Measurements from ENCODE around the gene RNF217. TPM values are rescaled to one million over a fixed set of nuclear protein-coding genes. Genes with fewer than 3 reads are reported as not detected.
"Not testable (repeated sequence)": the region's sequence is repeated elsewhere in the genome, so short reads cannot be mapped to it uniquely, and the experiment has no call there.

Gene RNF217
- total RNA-seq, 1 donor from 2014 or later = 51.5 TPM

DNA sequence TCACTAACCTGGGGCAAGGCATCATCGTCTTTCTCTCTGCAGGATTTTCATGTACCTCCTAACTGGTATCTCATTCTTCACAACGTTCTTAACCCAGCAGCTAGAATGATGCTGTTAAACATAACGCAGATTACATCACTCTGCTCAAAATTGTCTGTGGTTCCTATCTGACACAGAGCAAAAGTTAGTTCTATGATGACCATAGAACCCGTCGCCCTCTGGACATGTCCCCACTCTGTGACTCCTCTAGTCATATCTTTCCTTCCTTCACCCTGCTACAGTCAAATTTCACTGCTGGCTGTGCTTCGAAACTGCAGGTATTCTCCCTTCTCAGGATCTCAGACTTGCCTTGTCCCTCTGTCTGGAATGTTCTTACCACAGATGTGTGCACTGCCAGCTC lies 103.9 kb downstream of the RNF217 start:
- H3K4me3 Mint-ChIP-seq (ENCODE audit: unreplicated experiment) = no peak overlapping the region
- no peaks in the 10 kb centered on the region for H3K4me1 Mint-ChIP-seq (ENCODE audit: low read depth)
- H3K27ac Mint-ChIP-seq (ENCODE audit: unreplicated experiment) = no peak overlapping the region
- no peaks in the 10 kb centered on the region for H3K9me3 Mint-ChIP-seq (ENCODE audit: low read depth)
- no peak for DNase-seq (ENCODE audit: low spot score)
- TF ChIP-seq, protein P1, sequence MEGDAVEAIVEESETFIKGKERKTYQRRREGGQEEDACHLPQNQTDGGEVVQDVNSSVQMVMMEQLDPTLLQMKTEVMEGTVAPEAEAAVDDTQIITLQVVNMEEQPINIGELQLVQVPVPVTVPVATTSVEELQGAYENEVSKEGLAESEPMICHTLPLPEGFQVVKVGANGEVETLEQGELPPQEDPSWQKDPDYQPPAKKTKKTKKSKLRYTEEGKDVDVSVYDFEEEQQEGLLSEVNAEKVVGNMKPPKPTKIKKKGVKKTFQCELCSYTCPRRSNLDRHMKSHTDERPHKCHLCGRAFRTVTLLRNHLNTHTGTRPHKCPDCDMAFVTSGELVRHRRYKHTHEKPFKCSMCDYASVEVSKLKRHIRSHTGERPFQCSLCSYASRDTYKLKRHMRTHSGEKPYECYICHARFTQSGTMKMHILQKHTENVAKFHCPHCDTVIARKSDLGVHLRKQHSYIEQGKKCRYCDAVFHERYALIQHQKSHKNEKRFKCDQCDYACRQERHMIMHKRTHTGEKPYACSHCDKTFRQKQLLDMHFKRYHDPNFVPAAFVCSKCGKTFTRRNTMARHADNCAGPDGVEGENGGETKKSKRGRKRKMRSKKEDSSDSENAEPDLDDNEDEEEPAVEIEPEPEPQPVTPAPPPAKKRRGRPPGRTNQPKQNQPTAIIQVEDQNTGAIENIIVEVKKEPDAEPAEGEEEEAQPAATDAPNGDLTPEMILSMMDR (IDR thresholded peaks at IDR 0.05) = no peak
- H3K36me3 Mint-ChIP-seq (ENCODE audit: low read depth) = peaks cover 10% of the 10 kb centered on the region
- H3K27me3 Mint-ChIP-seq (ENCODE audit: low read depth) = no peaks in the 10 kb centered on the region

DNA sequence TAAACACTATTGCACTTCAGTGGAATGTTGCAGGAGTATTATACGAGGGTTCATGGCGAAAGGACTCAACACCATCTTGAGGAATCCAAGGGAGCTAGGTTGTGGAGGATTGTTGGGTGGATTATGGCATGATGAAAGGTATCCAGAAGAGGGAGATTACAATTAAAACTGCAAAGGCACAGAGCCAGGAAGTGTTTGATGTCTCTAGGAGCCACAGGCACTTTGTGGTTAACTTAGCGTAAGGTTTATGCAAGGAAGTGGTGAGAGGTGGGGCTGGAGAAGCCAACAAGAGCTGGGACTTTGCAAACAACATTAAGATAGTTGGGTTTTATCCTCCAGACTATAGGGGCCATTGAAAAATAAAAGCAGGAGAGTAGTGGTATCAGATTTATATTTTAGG lies 104.7 kb downstream of the RNF217 start:
- Mint-ChIP-seq H3K9me3 (ENCODE audit: low read depth) (no peaks in the 10 kb centered on the region), H3K27ac (ENCODE audit: unreplicated experiment) (no peak overlapping the region), H3K4me1 (ENCODE audit: low read depth) (no peaks in the 10 kb centered on the region), H3K36me3 (ENCODE audit: low read depth) (peaks cover 10% of the 10 kb centered on the region), H3K27me3 (ENCODE audit: low read depth) (no peaks in the 10 kb centered on the region), H3K4me3 (ENCODE audit: unreplicated experiment) (no peak overlapping the region)
- TF ChIP-seq, protein P1 (IDR thresholded peaks at IDR 0.05) = no peak
- DNase-seq (ENCODE audit: low spot score) = no peak

DNA sequence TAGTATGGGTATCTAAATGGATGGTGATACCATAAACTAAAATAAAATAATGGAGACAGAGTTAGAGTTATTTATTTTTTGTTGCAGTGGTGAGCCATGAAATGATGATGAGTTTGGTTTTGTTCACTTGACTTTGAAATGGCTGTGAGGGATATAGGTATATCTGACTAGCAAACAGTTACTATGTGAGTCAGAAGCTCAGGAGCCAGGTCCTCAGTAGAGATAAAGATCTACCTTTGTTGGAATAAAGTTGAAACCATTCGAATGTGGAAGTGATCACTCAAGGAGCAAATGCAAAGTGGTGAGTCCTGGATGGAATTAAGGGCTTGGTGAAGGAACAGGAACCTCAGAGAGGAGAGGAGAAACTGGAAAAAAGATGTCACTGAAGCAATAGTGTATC lies 105.3 kb downstream of the RNF217 start:
- no peaks in the 10 kb centered on the region for H3K9me3 Mint-ChIP-seq (ENCODE audit: low read depth)
- no peak overlapping the region for H3K4me3 Mint-ChIP-seq (ENCODE audit: unreplicated experiment)
- peaks cover 10% of the 10 kb centered on the region for H3K36me3 Mint-ChIP-seq (ENCODE audit: low read depth)
- no peaks in the 10 kb centered on the region for H3K4me1 Mint-ChIP-seq (ENCODE audit: low read depth)
- DNase-seq (ENCODE audit: low spot score) = no peak
- no peak overlapping the region for H3K27ac Mint-ChIP-seq (ENCODE audit: unreplicated experiment)
- TF ChIP-seq, protein P1 (IDR thresholded peaks at IDR 0.05) = no peak
- H3K27me3 Mint-ChIP-seq (ENCODE audit: low read depth) = no peaks in the 10 kb centered on the region

DNA sequence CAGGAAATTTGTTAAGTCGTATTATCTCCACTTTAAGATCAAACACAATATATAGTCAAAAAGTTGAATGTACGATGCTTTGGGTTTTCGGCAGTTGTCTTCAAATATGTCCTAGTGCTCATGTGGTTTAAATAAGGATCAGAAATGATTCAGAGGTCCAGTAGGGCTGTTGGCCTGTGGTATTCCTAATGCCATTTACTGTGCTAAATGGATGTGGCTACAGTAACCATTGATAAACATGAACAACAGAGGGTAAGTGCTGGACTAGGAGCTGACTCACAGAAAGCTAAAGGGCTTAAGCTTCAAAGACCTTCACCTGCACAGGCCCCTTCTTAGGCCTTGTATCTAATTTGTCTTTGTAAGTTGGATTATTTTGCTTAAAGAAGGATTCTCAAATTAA lies 110.8 kb downstream of the RNF217 start:
- TF ChIP-seq, protein P1 (IDR thresholded peaks at IDR 0.05) = no peak
- Mint-ChIP-seq H3K27me3 (ENCODE audit: low read depth) (no peaks in the 10 kb centered on the region), H3K4me1 (ENCODE audit: low read depth) (peaks cover 15% of the 10 kb centered on the region), H3K4me3 (ENCODE audit: unreplicated experiment) (no peak overlapping the region), H3K9me3 (ENCODE audit: low read depth) (no peaks in the 10 kb centered on the region), H3K27ac (ENCODE audit: unreplicated experiment) (no peak overlapping the region), H3K36me3 (ENCODE audit: low read depth) (peaks cover 17% of the 10 kb centered on the region)
- no peak for DNase-seq (ENCODE audit: low spot score)

DNA sequence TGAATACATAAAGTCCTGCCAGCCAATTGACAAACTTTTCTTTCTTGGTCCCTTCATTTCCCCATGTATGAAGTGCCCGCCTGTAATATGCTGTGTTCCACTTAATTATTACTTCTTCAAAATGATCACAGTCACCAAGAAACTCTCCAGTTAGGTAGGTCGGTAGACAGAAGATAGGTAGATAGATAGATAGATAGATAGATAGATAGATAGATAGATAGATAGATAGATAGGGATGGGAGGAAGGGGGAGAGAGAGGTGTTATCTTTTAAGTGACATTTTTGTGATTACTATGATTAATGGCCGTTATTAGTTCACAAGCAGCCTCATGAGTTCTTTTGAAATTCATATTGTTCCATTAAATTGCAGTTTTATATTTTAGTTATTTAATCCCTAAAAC lies 111.9 kb downstream of the RNF217 start:
- H3K4me1 Mint-ChIP-seq (ENCODE audit: low read depth) = peaks cover 25% of the 10 kb centered on the region
- TF ChIP-seq, protein P1 (IDR thresholded peaks at IDR 0.05) = no peak
- H3K36me3 Mint-ChIP-seq (ENCODE audit: low read depth) = peaks cover 21% of the 10 kb centered on the region
- H3K9me3 Mint-ChIP-seq (ENCODE audit: low read depth) = no peaks in the 10 kb centered on the region
- no peaks in the 10 kb centered on the region for H3K27me3 Mint-ChIP-seq (ENCODE audit: low read depth)
- DNase-seq (ENCODE audit: low spot score) = no peak
- H3K4me3 Mint-ChIP-seq (ENCODE audit: unreplicated experiment) = no peak overlapping the region
- H3K27ac Mint-ChIP-seq (ENCODE audit: unreplicated experiment) = no peak overlapping the region

DNA sequence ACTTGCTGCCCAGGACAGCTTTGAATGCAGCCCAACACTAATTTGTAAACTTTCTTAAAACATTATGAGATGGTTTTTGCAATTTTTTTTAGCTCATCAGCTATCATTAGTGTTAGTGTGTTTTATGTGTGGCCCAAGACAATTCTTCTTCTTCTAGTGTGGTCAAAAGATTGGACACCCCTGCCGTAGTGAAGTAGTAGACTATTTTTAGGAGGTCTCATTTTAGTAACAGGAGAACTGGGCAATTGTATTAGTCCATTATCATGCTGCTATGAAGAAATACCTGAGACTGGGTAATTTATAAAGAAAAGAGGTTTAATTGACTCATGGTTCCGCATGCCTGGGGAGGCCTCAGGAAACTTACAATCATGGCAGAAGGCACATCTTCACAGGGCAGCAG lies 112.8 kb downstream of the RNF217 start:
- not testable (repeated sequence) for DNase-seq (ENCODE audit: low spot score); H3K9me3 Mint-ChIP-seq (ENCODE audit: low read depth); H3K27me3 Mint-ChIP-seq (ENCODE audit: low read depth); H3K4me3 Mint-ChIP-seq (ENCODE audit: unreplicated experiment)
- peaks cover 15% of the 10 kb centered on the region for H3K36me3 Mint-ChIP-seq (ENCODE audit: low read depth)
- H3K4me1 Mint-ChIP-seq (ENCODE audit: low read depth) = peaks cover 25% of the 10 kb centered on the region
- H3K27ac Mint-ChIP-seq (ENCODE audit: unreplicated experiment) = peak overlapping the region; percentile 55

Measured in chondrocyte (in vitro differentiated cells).